Measurements from ENCODE around the gene ELAVL1.

GRCh38 chr19:8022275-8022674 is 16.8 kb upstream of the ELAVL1 start:
- TF ChIP-seq EZH2 (IDR thresholded peaks at IDR 0.05; ENCODE audit: insufficient read depth, low read length) (no peak), CTCF (IDR thresholded peaks at IDR 0.05; ENCODE audit: insufficient read depth, low read depth, low read length) (no peak)
